B cell (primary cell): ENCODE results near the gene CAMK4. TPM values are rescaled to one million over a fixed set of nuclear protein-coding genes. Genes with fewer than 3 reads are reported as not detected.

Experiments
- ATAC-seq: fragments of 200-7000 bp; cut with Tn5 transposase; one replicate; pipeline ENCODE4 v1.10.0; 2021; ENCODE audit warnings: low read depth, mild to moderate bottlenecking, moderate number of reproducible peaks, moderate library complexity
- CTCF ChIA-PET: fragments of 350-600 bp; sonication (Branson Sonifier 250); formaldehyde crosslinking; loops from one replicate; lab custom pipeline; 2021; ENCODE audit warnings: antibody characterized with exemption, inconsistent platforms; lab: Charles Lee
- POLR2A ChIA-PET: fragments of 350-600 bp; sonication (Branson Sonifier 250); formaldehyde crosslinking; loops from one replicate; lab custom pipeline; 2021; ENCODE audit warnings: antibody characterized with exemption; lab: Charles Lee
- DNase-seq: peaks from one replicate; pipeline ENCODE4 v3.0.0; 2013
- H2AFZ ChIP-seq: 2 replicates; pipeline ENCODE4 v1.6.1; 2012; ENCODE audit warnings: mild to moderate bottlenecking, low read depth, low read length; ENCODE audit not compliant: insufficient read depth, poor library complexity, severe bottlenecking
- H3K27ac ChIP-seq, 2 donors: 1 replicate in 1 of 2; 2 replicates in 1 of 2; pipeline ENCODE4 v1.5.1; 2012 to 2013; ENCODE audit warnings: low read length in 2 of 2, mild to moderate bottlenecking in 2 of 2, moderate library complexity in 1 of 2
- H3K27me3 ChIP-seq, 4 experiments: fragments of 200-600 bp in 1 of 4; sonication (generic) in 1 of 4; replicated peaks in 1 of 4; 1 replicate in 2 of 4; 2 replicates in 2 of 4; pipeline versions ENCODE4 v1.6.1 to v1.7.0; 2013 to 2016; ENCODE audit warnings: low read length in 3 of 4, mild to moderate bottlenecking in 2 of 4, mixed read lengths in 1 of 4, moderate library complexity in 1 of 4; ENCODE audit not compliant: insufficient read depth in 4 of 4, control insufficient read depth in 3 of 4; ENCODE audit errors: control extremely low read depth in 1 of 4
- H3K36me3 ChIP-seq, 2 experiments: replicated peaks in 1 of 2; 1 replicate in 1 of 2; 2 replicates in 1 of 2; pipeline versions ENCODE4 v1.6.1 to v1.7.1; 2013; ENCODE audit warnings: low read length in 1 of 2; ENCODE audit not compliant: insufficient read depth in 2 of 2, control insufficient read depth in 1 of 2; ENCODE audit errors: control extremely low read depth in 1 of 2, extremely low read depth in 1 of 2
- H3K4me1 ChIP-seq, 2 donors: fragments of 200-600 bp in 1 of 2; sonication (generic) in 1 of 2; 1 replicate in 1 of 2; 2 replicates in 1 of 2; pipeline versions ENCODE4 v1.5.1 to v1.6.1; 2013 to 2017; ENCODE audit warnings: low read length in 2 of 2; ENCODE audit not compliant: control insufficient read depth in 2 of 2, insufficient read depth in 2 of 2
- H3K4me2 ChIP-seq: replicated peaks from 2 replicates; pipeline ENCODE3; 2012; ENCODE audit warnings: mild to moderate bottlenecking, low read depth, low read length; ENCODE audit not compliant: poor library complexity, severe bottlenecking
- H3K4me3 ChIP-seq, 5 experiments: fragments of 200-600 bp in 1 of 5; sonication (generic) in 1 of 5; 1 replicate in 3 of 5; 2 replicates in 2 of 5; pipeline versions ENCODE4 v1.5.1 to v1.7.0; 2011 to 2016; ENCODE audit warnings: low read length in 4 of 5, mild to moderate bottlenecking in 4 of 5, low read depth in 2 of 5, control low read depth in 1 of 5, moderate library complexity in 1 of 5; ENCODE audit not compliant: insufficient read depth in 1 of 5; ENCODE audit errors: control extremely low read depth in 1 of 5, extremely low read depth in 1 of 5
- H3K79me2 ChIP-seq: fragments of 200-600 bp; sonication (generic); one replicate; pipeline ENCODE4 v1.6.0; 2016; ENCODE audit warnings: low read length; ENCODE audit not compliant: control insufficient read depth, insufficient read depth
- H3K9ac ChIP-seq: fragments of 200-600 bp; sonication (generic); 2 replicates; pipeline ENCODE4 v1.6.1; 2017; ENCODE audit warnings: mild to moderate bottlenecking, low read length, moderate library complexity
- H3K9me3 ChIP-seq, 3 donors: one replicate each; pipeline versions ENCODE4 v1.6.1 to v1.7.1; 2013; ENCODE audit warnings: low read length in 2 of 3; ENCODE audit not compliant: control insufficient read depth in 2 of 3, insufficient read depth in 1 of 3; ENCODE audit errors: control extremely low read depth in 1 of 3
- H4K20me1 ChIP-seq: 2 replicates; pipeline ENCODE4 v1.6.0; 2012; ENCODE audit warnings: mild to moderate bottlenecking, low read length; ENCODE audit not compliant: insufficient read depth, control insufficient read depth, poor library complexity, severe bottlenecking
- H3K27ac Mint-ChIP-seq: one replicate; pipeline ENCODE4 v1.8.0; 2021; ENCODE audit warnings: mixed read lengths
- H3K27me3 Mint-ChIP-seq: one replicate; pipeline ENCODE4 v1.8.0; 2021; ENCODE audit warnings: mixed read lengths
- H3K4me1 Mint-ChIP-seq: one replicate; pipeline ENCODE4 v1.8.0; 2021; ENCODE audit warnings: mixed read lengths
- H3K4me3 Mint-ChIP-seq: one replicate; pipeline ENCODE4 v1.8.0; 2021; ENCODE audit warnings: mixed read lengths
- H3K9me3 Mint-ChIP-seq: one replicate; pipeline ENCODE4 v1.8.0; 2022; ENCODE audit warnings: mixed read lengths; ENCODE audit not compliant: insufficient read depth
- CTCF ChIP-seq: fragments of 200-600 bp; IDR thresholded peaks from one replicate; pipeline ENCODE4 v1.8.0; 2022; ENCODE audit warnings: antibody characterized with exemption, mild to moderate bottlenecking
- EZH2 ChIP-seq: IDR thresholded peaks from 2 replicates; pipeline ENCODE4 v1.6.1; 2012; ENCODE audit warnings: borderline replicate concordance, low read depth, mild to moderate bottlenecking, moderate library complexity, low read length; ENCODE audit not compliant: insufficient read depth, poor library complexity, severe bottlenecking
- WGBS: methylation state at CpG from one replicate; pipeline ENCODE4 v1.1.5; 2013; ENCODE audit warnings: missing lambda C conversion rate; ENCODE audit not compliant: insufficient coverage; 5-methylcytosine and 5-hydroxymethylcytosine counted together
- intact Hi-C: fragments of 100-400 bp; cut with micrococcal nuclease; formaldehyde crosslinking; loops from one replicate; pipeline ENCODE4 v1.10.0; 2022
- polyA plus RNA-seq: library from polyadenylated mRNA; depleted of rRNA; stranded (reverse); fragments of >200 nt; gene quantifications from 2 replicates; pipeline ENCODE4 v1.2.3, GENCODE V29; 2012
- total RNA-seq, 2 donors: library from RNA; stranded (reverse); fragments of 120-200 nt in 1 of 2; gene quantifications; 1 replicate in 1 of 2; 2 replicates in 1 of 2; pipeline versions ENCODE4 v1.2.3 to v1.2.4, GENCODE V29; 2013 to 2022

The CAMK4 gene
- total and polyA plus RNA-seq, 2 donors (not counting 1 experiment from before 2014, with no cell fraction given) = 0.78 to 4.8 TPM

- WGBS = 100% methylated on average over 1 of the region's 3 CpGs
- TF ChIP-seq EZH2 = no peak
- TF ChIP-seq CTCF = no peak
- no peak overlapping the region for H3K9ac ChIP-seq
- no peaks in the 10 kb centered on the region for H3K4me1 ChIP-seq
- no peaks in the 10 kb centered on the region for H3K27me3 ChIP-seq
- H3K4me3 ChIP-seq = no peak overlapping the region
- intact Hi-C loops = no loop called here
- H2AFZ ChIP-seq = no peak overlapping the region
- no peak overlapping the region for H3K27ac ChIP-seq
- H3K79me2 ChIP-seq = no peaks in the 10 kb centered on the region
- no peaks in the 10 kb centered on the region for H3K9me3 Mint-ChIP-seq
- no peaks in the 10 kb centered on the region for H3K9me3 ChIP-seq
- no peak overlapping the region for H3K4me3 Mint-ChIP-seq
- CTCF ChIA-PET = no interaction called here
- no peak overlapping the region for H3K4me2 ChIP-seq
- no peak overlapping the region for H3K27ac Mint-ChIP-seq
- ATAC-seq (no peak), DNase-seq (no peak)
- POLR2A ChIA-PET = no interaction called here
- no peaks in the 10 kb centered on the region for H3K4me1 Mint-ChIP-seq
- H3K36me3 ChIP-seq = no peaks in the 10 kb centered on the region
- H4K20me1 ChIP-seq = no peaks in the 10 kb centered on the region
- no peaks in the 10 kb centered on the region for H3K27me3 Mint-ChIP-seq
Measured at GRCh38 chr5:111271885-111272284, 47.7 kb downstream of the CAMK4 start.

GRCh38 chr5:111277061-111277460 is 52.9 kb downstream of the CAMK4 start:
- Mint-ChIP-seq H3K27ac (no peak overlapping the region), H3K9me3 (no peaks in the 10 kb centered on the region), H3K4me3 (no peak overlapping the region), H3K4me1 (no peaks in the 10 kb centered on the region), H3K27me3 (no peaks in the 10 kb centered on the region)
- H3K4me1 ChIP-seq = no peaks in the 10 kb centered on the region
- no peak overlapping the region for H3K4me3 ChIP-seq
- no peaks in the 10 kb centered on the region for H3K9me3 ChIP-seq
- H2AFZ ChIP-seq = no peak overlapping the region
- no peaks in the 10 kb centered on the region for H3K36me3 ChIP-seq
- H3K4me2 ChIP-seq = no peak overlapping the region
- intact Hi-C loops = no loop called here
- H3K27ac ChIP-seq = no peak overlapping the region
- no peak overlapping the region for H3K9ac ChIP-seq
- no peaks in the 10 kb centered on the region for H3K79me2 ChIP-seq
- ChIA-PET POLR2A (no interaction called here), CTCF (interaction anchor here (4.7 kb wide), 1 partner anchor 120 kb away, joined by 37 read pairs; no protein-coding TSS in a partner anchor)
- WGBS = no CpG with 5 or more reads among the region's 2 CpGs
- TF ChIP-seq CTCF (no peak), EZH2 (no peak)
- no peak for ATAC-seq
- DNase-seq = no peak
- H4K20me1 ChIP-seq = no peaks in the 10 kb centered on the region
- no peaks in the 10 kb centered on the region for H3K27me3 ChIP-seq
